NCI-H526 treated with DMSO at 0.1 percent for 48 hours (cell line): ENCODE results near the gene GRAMD1A.
"Not testable (repeated sequence)": the region's sequence is repeated elsewhere in the genome, so short reads cannot be mapped to it uniquely, and the experiment has no call there.

Experiments
- DNase-seq: peaks from one replicate; lab custom pipeline; 2025; lab: John Stamatoyannopoulos, UW

The GRAMD1A gene

GRCh38 chr19:35021016-35021415 lies 20.9 kb downstream of the GRAMD1A start:
- DNase-seq: no peak

DNA sequence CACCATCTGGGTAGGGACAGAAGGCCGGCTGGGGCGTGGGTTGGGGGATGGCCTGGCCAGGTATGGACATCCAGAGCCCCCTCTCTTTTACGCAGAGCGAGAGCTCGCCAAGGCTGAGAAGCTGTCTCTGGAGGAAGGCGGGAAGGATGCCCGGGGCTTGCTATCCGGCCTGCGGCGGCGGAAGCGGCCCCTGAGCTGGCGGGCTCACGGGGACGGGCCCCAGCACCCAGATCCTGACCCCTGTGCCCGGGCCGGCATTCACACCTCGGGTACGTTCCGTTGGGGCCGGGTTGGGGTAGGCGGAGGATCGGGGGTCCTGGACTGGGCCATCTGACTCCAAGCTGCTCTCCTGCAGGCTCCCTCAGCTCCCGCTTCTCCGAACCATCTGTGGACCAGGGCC lies 21.5 kb downstream of the GRAMD1A start:
- DNase-seq: no peak

- no peak for DNase-seq
Measured at GRCh38 chr19:35022460-35022859, 22.3 kb downstream of the GRAMD1A start.

- no peak for DNase-seq
Measured at GRCh38 chr19:35023428-35023827, 23.3 kb downstream of the GRAMD1A start.

DNA sequence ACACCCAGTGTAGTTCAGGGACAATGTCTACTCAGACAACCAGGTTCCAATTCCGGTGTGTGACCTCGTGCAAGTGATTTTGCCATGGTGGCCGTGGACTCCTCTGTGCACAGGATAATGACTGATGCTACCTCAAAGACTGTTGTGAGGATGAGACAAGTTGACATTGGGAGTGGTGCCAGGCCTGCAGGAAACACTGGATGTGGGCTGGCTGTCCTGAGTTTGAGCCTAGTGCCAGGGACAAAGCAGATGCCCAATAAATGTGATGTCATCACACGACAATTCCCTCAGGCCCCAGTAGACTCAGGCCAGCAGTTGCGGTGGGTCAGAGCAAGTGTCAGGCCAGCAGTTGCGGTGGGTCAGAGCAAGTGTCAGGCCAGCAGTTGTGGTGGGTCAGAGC lies 24.0 kb downstream of the GRAMD1A start:
- no peak for DNase-seq

- DNase-seq: no peak
Measured at GRCh38 chr19:35025969-35026368, 25.8 kb downstream of the GRAMD1A start.

DNA sequence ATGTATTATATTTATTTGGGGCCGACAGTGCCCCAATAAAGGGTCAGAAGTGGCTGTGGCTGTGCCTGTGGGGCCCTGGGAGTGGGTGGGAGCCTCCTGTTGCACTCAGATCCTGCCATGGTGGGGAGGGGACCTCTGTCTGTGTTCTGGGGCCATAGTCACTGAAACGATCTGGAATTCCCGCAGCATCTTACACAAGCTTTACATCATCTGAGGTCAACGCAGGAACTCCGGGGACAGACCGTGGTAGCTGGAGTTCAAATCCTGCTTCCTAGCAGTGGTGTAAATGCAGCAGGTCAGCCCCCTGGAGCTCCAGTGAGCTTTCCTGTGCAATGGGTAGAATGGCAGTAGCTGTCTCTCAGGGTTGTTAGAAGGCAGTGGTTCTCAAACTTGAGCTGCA lies 26.3 kb downstream of the GRAMD1A start:
- DNase-seq: no peak

DNA sequence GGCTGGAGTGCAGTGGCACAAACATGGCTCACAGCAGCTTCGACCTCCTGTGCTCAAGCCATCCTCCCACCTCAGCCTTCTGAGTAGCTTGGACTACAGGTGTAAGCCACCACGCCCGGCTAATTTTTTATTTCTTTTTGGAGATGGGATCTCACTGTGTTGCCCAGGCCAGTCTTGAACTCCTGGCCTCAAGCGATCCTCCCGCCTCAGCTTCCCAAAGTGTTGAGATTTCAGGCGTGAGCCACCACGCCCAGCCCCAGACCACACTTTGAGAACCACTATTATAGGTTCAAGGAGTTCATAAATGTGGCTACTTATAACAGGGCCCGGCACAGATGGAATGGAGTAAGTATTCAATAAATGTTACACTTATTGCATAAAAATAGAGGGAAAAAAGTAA lies 26.9 kb downstream of the GRAMD1A start:
- DNase-seq: no peak

DNA sequence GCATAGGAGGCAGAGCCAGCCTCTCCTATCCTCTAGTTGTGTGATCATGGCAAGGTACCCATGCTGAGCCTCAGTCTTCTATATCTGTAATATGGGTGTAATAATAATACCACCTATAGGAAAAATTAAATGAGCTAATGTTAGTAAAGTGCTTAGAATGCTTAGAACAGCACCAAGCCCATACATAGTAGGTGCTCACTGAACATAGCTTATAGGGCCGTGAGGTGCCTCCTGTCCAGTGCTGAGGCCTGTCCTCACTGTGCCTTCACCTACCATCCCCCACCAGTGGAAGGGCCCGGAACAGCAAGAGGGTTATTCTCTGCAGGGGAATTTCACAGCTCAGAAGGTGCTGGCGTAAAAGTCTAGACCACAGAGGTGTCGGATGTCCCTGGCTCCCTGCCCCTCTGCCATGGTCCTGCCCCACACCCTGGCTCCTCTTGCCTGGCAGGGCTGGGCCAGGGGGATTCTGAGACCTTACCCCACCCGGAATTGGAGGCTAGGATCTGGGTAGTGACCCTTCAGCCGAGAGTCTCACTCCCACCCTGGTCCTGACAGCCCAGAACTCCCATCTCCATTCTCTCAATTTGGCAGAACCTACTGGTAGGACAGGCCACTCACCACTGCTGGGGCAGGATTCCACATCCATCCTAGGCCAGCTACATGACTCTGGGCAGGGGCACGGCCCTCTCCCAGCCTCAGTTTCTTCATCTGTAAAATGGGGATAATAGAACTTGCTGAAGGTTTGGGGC lies 27.9 kb downstream of the GRAMD1A start:
- no peak for DNase-seq

GRCh38 chr19:35028600-35028885 lies 28.4 kb downstream of the GRAMD1A start:
- not testable (repeated sequence) for DNase-seq

- DNase-seq: not testable (repeated sequence)
Measured at GRCh38 chr19:35029275-35029736, 29.2 kb downstream of the GRAMD1A start.

DNA sequence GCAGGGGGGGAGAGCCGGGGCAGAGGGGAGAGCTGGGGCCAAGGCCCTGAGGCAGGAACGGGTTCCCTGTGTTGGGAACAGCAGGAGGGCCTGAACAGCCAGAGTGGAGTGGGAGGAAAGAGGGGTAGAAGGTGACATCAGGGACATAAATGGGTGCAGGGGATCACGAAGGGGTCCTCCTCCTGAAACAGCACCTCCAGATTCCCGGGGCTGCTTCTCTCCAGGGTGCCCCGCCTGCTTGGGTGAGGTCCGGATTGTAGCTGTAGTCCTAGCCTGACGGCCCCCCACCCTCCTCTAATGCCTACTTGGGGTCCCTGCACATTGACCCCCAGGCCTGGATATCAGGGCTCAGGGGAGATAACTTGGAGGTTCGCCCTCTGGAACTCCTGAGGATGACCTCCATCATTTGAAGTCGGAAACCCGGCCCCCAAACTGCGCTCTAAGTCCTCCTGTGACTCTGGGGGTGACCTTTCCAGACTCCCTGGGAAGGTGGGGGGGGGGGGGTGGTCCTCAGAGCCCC lies 29.7 kb downstream of the GRAMD1A start:
- DNase-seq: no peak

DNA sequence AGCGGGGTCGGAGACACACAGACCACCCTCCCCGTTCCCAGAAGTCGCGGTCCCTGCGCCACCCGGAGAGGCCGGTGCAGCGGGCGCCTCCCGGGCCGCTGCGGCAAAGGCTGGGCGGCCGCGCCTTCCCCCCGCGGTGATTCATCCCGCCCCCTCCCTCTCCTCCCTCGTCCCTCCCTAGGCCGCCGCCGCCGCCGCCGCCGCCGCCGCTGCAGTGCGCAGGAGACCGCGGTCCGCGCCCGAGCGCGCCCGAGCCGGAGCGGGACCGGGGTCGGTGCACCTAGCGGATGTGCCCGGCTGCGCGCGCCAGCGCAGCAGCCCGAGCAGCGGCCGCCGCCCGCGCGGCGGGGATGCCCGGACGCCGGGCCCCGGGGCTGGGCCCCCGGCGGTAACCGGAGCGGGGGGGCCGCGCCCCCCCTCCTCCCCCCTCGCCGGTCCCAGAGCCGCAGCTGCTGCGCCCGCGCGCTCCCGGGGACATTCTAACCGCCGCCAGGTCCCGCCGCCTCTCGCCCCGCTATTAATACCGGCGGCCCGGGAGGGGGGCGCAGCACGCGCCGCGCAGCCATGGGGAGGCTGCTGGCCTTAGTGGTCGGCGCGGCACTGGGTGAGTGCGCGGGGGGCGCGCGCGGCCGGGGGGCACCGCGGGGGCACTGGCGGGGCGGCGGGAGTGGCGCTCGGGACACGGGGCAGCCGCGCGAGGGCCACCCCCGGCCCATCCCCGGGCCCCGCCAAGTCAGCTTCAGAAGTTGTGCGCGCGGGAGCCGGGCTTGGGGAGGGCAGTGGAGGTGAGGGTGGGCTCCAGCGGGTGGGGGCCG lies 30.3 kb downstream of the GRAMD1A start, which contains the start of gene SCN1B:
TSS of gene SCN1B (plus strand) at position 214 of the 815 bp plus-strand sequence. CDS start at position 565, 351 bp downstream.
- peak; percentile 25 for DNase-seq

DNA sequence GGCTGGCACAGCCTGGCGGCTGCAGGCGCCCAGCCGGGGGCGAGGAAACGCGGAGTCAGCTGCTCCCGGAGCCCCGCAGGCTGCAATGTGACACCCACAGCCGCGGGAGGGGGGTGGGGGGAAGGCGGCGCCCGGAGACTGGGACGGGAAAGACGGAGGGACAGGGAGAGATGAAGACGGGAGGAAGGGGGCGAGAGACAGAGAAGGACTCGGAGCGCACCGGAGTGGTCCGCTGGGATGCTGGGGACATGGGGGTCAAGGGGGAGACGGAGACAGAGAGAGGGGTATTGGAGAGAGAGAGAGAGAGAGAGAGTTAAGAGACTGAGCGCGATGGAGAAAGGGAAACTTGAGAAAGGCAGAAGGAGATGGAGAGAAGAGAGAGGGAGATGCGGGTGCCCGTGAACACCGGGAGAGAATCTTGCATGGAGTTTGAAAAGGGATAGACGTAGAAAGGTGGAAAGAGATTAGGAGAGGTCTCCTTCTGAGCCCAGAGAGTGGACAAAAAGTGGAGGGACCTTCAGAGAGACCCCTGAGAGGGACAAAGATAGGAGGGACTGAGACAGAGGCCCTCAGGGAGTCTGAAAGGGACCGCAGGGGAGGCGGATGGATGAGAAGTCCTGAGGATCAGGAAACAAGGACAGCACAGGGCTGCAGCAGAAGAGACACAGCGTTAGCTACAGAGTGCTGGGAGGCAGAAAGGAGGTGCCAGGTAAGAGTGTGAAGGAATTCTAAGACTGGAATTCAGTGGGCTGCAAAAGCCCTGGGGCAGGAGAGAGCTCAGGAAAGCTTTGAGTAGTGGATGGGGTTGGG lies 31.2 kb downstream of the GRAMD1A start:
- DNase-seq: no peak

GRCh38 chr19:35032356-35032865 lies 32.3 kb downstream of the GRAMD1A start:
- no peak for DNase-seq

GRCh38 chr19:35033067-35034004 lies 33.2 kb downstream of the GRAMD1A start:
- no peak for DNase-seq

GRCh38 chr19:35034005-35034502 lies 33.9 kb downstream of the GRAMD1A start:
- no peak for DNase-seq

GRCh38 chr19:35034588-35035382 lies 34.7 kb downstream of the GRAMD1A start:
- no peak for DNase-seq

- no peak for DNase-seq
Measured at GRCh38 chr19:35037716-35038622, 37.8 kb downstream of the GRAMD1A start.
